GM21786 (cell line): Measurements from ENCODE around the gene LITAFD.
"Not testable (repeated sequence)": the region's sequence is repeated elsewhere in the genome, so short reads cannot be mapped to it uniquely, and the experiment has no call there.

ENCODE experiments used
- ATAC-seq: cut with Tn5 transposase; IDR thresholded peaks from one replicate; pipeline ENCODE4 v1.9.1; 2021; ENCODE audit not compliant: unreplicated experiment

Gene LITAFD

DNA sequence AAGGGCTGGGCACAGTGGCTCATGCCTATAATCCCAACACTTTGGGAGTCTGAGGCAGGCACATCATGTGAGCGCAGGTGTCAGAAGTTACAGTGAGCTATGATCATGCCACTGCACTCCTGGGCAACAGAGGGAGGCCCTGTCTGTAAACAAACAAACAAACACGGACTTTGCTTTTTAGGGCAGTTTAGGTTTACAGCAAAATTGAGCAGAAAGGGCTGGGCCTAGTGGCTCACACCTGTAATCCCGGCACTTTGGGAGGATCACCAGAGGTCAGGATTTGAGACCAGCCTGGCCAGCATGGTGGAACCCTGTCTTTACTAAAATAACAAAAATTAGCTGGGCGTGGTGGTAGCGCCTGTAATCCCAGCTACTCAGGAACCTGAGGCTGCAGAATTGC is 10.1 kb upstream of the LITAFD start:
- ATAC-seq = no peak

DNA sequence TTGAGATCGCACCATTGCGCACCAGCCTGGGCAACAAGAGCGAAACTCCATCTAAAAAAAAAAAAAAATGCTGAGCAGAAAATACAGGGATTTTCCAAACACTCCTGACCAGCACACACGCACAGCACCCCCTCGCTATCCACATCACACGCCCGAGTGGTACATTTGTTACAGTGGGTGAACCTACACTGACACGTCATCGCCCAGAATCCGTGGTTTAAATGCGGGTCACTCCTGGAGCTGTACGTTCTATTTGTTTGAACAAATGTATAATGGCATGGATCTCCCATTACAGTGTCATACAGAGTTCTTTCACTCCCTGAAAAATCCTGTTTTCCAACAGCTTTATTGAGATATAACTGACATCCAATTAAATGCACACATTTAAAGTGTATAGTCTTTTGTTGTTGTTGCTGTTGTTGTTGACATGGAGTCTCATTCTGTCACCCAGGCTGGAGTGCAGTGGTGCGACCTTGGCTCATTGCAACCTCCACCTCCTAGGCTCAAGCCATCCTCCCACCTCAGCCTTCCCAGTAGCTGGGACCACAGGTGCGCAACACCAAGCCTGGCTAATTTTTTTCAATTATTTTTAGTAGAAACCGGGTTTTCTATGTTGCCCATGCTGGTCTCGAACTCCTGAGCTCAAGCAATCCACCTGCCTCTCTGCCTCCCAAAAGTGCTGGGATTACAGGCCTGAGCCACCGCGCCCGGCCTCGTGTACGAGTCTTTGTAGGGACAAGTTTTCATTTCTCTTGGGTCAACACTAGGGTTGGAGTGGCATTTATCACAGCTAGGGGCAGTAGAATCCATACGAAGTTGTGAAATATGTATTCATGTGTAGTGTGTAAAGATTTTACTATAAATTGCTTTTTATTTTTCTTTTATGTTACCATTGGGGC is 8.9 kb upstream of the LITAFD start:
- no peak for ATAC-seq

DNA sequence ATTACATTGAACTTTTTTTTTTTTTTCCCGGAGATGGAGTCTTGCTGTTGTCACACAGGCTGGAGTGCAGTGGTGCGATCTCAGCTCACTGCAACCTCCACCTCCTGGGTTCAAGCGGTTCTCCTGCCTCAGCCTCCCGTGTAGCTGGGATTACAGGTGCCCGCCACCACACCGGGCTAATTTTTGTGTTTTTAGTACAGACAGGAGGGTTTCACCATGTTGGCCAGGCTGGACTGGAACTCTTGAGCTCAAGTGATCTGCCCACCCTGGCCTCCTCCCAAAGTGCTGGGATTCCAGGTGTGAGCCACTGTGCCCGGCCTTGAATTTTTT is 8.3 kb upstream of the LITAFD start:
- not testable (repeated sequence) for ATAC-seq

DNA sequence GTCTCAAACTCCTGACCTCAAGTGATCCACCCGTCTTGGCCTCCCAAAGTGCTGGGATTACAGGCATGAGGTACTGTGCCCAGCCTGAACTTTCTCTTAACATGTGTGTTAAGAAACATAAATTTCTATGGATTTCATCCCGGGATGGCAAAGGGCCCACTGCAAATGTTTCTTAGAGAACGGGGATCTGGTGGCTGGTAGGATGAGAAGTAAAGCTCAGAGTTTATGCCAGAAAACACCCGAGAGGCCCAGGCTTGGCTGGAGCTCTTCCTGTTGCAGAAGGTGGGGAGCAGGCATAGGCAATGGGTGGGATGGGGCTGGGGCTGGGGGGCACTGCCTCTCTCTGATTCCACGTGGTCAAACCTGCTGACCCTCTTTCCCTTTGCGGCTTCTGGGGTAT is 7.8 kb upstream of the LITAFD start:
- ATAC-seq = no peak

DNA sequence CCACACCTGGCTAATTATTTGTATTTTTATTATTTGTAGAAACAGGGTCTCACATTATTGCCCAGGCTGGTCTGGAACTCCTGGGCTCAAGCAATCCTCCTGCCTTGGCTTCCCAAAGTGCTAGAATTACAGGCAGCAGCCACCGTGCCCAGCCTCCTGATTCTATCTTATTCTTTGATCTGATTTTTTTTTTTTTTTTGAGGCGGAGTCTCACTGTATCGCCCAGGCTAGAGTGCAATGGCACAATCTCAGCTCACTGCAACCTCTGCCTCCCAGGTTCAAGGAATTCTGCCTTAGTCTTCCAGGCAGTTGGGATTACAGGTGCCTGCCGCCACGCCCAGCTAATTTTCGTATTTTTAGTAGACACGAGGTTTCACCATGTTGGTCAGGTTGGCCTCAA is 6.8 kb upstream of the LITAFD start:
- ATAC-seq = not testable (repeated sequence)

DNA sequence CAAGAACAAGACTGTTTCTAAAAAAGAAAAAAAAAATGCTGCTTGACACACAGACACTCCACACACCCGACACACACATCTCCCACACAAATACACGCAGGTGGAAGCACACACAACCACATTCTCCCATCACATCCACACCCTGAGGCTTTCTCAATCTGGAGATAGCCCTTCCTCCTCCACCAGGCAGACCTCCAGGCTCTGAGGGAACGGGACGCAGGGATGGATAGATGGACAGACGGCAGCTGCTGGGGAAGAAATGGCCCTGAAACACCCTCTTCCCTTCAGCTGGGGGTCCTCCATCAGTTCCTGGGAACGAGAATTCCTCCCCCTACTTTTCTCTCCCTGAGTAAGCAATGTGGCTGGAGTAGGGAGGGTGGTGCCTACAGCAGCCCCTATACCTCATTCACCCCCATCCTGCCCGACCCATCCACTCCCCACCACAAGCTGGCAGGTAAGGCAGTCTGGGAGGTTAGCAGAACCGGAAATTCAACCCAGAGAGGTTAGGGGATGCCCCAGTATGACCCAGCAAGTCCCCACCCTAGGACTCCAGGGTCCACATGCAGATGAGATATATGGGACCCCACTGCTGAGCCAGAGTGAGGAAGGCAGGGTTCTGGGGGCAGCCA is 4.1 kb upstream of the LITAFD start:
- ATAC-seq = no peak

DNA sequence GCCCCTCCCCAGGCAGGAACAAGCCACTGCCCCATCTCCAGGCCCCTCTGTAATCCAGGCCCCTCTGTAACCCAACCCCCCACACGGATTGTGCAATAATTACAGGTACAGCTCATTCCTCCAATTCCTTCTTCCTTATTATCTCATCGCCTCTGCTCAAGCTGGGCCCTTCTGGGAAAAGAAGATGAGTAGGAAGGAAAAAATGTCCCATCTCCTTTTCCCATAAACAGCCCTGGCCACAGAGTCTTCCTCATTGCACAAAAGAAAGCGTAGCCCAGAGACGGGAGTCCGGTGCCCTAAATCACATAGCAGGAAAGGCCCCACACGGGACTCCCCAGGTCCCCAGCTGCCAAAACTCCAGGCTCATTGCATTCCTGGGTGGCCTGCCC is 3.6 kb upstream of the LITAFD start:
- ATAC-seq = no peak

DNA sequence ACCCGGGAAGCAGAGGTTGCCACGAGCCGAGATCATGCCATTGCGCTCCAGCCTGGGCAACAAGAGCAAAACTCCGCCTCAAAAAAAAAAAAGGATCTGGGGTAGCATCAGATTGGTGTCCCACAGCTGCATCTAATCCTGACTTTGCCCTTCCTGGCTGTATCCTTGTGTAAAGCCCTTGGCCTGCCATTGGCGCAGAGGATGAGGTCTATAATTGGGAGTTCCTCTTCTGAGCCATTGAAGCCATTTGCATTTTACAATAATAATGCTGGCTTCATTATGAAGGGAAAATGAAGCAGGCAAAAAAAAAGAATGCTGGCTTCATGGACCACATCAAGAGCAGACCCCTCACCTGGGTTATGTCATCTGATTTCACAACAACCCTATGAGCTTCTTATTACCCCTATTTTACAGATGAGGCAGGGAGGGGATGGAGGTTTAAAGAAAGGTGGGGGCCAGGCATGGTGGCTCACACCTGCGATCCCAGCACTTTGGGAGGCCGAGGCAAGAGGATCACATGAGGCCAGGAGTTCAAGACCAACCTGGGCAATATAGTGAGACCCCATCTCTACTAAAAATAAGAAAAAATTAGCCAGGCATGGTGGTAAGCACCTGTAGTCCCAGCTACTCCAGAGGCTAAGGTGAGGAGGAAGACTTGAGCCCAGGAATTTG is 1.2 kb upstream of the LITAFD start:
- ATAC-seq = no peak

DNA sequence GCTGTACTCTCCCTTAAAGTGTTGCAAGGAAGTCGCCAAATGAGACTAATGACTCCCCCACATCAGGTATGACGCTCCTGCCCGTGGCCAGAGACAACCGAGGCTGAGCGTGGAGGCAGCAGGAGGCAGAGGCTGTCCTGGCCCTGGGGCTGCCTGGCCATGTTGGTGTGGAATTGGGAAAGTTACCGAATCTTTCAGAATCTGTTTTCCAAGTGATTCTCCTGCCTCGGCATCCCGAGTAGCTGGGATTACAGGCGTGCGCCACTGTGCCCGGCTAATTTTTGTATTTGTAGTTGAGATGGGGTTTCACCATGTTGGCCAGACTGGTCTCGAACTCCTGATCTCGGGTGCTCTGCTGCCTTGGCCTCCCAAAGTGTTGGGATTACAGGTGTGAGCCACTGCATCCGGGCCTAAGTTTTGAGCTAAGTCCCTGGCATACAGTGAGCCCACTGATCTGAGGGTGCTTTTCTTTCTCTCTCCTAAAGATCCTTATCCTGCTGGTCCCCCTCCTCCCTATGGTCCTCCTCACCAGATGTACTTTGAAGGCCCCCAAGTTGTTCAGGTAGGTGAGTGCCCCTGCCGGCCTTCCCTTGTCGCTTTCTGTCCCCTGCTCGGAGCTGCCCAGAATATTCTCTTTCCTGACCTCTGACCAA is 700 bp downstream of the LITAFD start:
- no peak for ATAC-seq

DNA sequence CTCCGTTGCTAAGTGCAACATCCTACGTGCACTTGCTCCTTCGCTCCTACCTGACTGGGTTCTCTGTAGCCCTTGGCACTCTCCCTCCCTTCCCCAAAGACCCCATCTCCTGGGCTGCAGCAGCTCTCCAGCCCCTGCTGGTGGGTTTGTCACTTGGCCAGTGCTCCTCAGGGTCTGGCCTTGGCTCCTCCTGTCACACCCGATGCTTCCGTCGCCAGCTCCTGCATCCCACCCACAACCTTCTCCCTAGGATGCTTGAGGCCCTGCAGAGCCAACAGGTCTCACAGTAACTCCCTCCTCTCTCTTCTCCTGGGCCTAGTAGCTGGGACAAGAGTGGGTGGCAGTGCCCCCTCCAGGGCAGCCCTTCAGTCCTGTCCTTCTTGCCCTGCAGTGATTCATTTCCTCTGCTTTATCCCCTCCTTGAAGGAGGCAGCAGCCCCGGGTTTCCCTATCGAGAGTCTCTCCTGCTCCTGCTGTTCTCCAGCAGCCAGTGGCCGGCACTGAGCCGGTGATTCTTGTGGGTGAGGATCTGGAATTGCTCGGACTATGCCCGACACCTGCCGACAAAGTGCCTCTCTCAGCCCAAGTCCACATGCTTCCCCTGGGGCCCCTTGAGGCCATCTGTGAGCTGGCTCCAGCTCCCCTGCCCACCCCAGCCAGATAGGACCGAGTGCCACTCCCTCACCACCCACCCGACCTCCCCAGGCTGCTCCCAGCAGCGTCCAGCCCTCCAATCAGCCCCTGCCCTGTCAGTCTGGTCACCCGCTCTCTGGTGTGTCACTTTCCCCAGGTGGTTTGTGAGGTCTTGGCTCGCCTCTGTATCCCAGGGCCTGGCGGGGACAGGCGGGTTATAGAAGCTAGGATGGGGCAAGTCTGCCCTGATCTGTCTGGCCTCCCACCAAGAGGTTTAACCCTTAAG is 3.8 kb downstream of the LITAFD start:
- no peak for ATAC-seq

DNA sequence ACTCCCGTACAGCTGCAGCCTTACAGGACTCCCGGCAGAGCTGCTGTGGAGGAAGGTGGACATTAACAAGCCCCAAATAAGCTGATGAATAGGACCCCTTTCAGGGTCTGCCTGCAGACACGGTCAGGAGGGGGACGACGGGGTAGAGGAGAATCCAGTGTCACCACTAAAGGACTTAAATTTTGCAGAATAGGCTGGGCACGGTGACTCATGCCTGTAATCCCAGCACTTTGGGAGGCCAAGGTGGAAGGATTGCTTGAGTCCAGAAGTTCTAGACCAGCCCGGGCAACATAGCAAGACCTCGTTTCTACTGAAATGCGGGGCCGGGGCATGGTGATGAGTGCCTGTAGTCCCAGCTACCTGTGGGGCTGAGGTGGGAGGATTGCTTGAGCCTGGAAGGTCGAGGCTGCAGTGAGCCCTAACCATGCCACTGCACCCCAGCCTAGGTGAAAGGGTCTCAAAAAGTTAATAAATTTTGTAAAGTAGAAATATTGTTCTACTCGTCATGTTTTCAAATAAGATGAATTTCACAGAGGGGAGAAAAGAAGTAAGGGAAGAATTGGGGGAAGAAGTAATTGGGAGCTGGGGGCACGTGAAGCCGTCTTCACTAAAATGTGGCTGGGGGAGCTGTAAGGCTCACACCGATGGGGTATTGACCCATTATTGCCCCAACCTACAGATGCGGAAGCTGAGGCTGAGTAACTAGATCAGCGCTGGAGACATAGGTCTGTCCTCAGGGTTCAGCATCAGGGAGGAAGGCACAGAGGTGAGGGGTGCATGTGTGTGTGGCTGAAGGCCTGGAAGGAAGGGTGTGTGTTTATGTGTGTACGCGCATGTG is 4.7 kb downstream of the LITAFD start:
- ATAC-seq = no peak

DNA sequence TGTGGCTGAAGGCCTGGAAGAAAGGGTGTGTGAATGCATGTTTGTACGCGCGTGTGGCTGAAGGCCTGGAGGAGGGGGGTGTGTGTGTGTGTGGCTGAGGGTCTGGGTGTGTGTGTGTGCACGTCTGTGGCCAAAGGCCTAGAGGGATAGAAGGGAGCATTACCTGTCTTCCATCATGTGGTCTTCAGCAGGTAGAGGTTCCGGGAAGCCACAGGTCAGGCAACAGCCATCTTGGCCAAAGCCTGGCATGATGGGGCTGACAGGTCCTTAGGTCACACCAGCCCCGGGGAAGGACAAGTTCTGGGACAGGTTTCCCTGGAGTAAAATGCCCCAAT is 5.2 kb downstream of the LITAFD start:
- ATAC-seq = no peak

- no peak for ATAC-seq
Observed at GRCh38 chr16:8887952-8888560, 5.9 kb downstream of the LITAFD start.

- no peak for ATAC-seq
Observed at GRCh38 chr16:8888951-8889892, 7.1 kb downstream of the LITAFD start.

- ATAC-seq = no peak
Observed at GRCh38 chr16:8889893-8890548, 7.9 kb downstream of the LITAFD start.

GRCh38 chr16:8890549-8890921 is 8.4 kb downstream of the LITAFD start:
- ATAC-seq = no peak

- peak; percentile 20 for ATAC-seq
Observed at GRCh38 chr16:8892101-8892575, 10.0 kb downstream of the LITAFD start.

DNA sequence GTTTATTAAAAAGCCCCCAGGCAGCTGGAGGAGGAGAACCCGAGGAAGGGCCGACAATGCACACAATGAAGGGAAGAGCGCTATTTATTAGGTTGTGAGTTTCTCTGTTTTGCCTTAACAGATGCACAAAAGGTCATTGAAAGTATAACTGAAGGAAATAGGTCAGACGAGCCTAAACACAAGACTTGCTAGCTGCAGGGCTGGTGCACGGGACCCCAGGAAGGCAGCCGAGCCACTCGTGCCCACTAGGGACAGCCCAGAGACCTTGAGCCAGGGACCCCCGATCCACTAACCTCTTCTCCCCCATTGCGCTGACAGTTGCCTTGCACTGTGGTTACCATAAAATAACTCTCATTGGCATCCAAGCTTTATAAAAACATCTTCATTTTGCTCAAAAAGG is 11.3 kb downstream of the LITAFD start:
- no peak for ATAC-seq
